ENCODE data around the gene TPST1. TPM values are rescaled to one million over a fixed set of nuclear protein-coding genes. Genes with fewer than 3 reads are reported as not detected.

The TPST1 gene
- polyA plus RNA-seq, 1 of the 3 experiments (the other 2 are of a cell fraction) = 36.4 TPM

- TF ChIP-seq YY1 (IDR thresholded peaks at IDR 0.05; ENCODE audit: low read depth) (no peak), TAF1 (IDR thresholded peaks at IDR 0.05; ENCODE audit: borderline replicate concordance, low read depth, low read length) (no peak), RCOR1 (IDR thresholded peaks at IDR 0.05; ENCODE audit: low read length) (no peak), NRF1 (IDR thresholded peaks at IDR 0.05; ENCODE audit: low read depth, low read length) (no peak), RXRA (IDR thresholded peaks at IDR 0.05; ENCODE audit: borderline replicate concordance, low read depth) (peak; percentile 85; the same call in 1 of the 2 replicates), NFIC (IDR thresholded peaks at IDR 0.05; ENCODE audit: borderline replicate concordance) (peak; percentile 58; the same call in 1 of the 2 replicates), POLR2AphosphoS5 (IDR thresholded peaks at IDR 0.05; ENCODE audit: low read depth, low read length) (peak; percentile 66; the same call in 1 of the 2 replicates), GABPA (IDR thresholded peaks at IDR 0.05; ENCODE audit: low read depth) (no peak), FOXJ3 (CRISPR knock-in tag; IDR thresholded peaks at IDR 0.05) (no peak), FOXM1 (IDR thresholded peaks at IDR 0.05; ENCODE audit: low read depth) (no peak), CTCF (IDR thresholded peaks at IDR 0.05) (no peak), GATA2 (CRISPR knock-in tag; IDR thresholded peaks at IDR 0.05) (no peak), USF2 (IDR thresholded peaks at IDR 0.05; ENCODE audit: borderline replicate concordance, low read depth, low read length) (no peak), EP300 (IDR thresholded peaks at IDR 0.05; ENCODE audit: borderline replicate concordance in 1 of 2, low read depth in 1 of 2, low read length in 1 of 2) (peak; percentile 33 to 63; a peak in 2 of 4 replicates), CHD2 (IDR thresholded peaks at IDR 0.05; ENCODE audit: low read length, partially characterized antibody) (no peak), MAX (IDR thresholded peaks at IDR 0.05; ENCODE audit: low read depth) (peak; percentile 74), USF1 (IDR thresholded peaks at IDR 0.05; ENCODE audit: borderline replicate concordance, low read depth) (no peak; the same call in 1 of the 2 replicates), IRF3 (IDR thresholded peaks at IDR 0.05; ENCODE audit: low read depth, low read length) (no peak), PBX3 (IDR thresholded peaks at IDR 0.05) (peak; percentile 81), RAD21 (IDR thresholded peaks at IDR 0.05; ENCODE audit: low read length) (no peak), FOSL2 (IDR thresholded peaks at IDR 0.05; ENCODE audit: borderline replicate concordance, low read depth) (peak; percentile 98), EZH2phosphoT487 (IDR thresholded peaks at IDR 0.05; ENCODE audit: borderline replicate concordance, low read depth) (no peak), TEAD4 (IDR thresholded peaks at IDR 0.05; ENCODE audit: borderline replicate concordance, insufficient read depth) (no peak), MXI1 (IDR thresholded peaks at IDR 0.05; ENCODE audit: low read depth, low read length) (no peak)
These were observed 78.1 kb downstream of the TPST1 start (continued) for GRCh38 chr7:66283003-66283920.

Measured in SK-N-SH (cell line).